Measurements from ENCODE around the gene GRID1.

Gene GRID1

DNA sequence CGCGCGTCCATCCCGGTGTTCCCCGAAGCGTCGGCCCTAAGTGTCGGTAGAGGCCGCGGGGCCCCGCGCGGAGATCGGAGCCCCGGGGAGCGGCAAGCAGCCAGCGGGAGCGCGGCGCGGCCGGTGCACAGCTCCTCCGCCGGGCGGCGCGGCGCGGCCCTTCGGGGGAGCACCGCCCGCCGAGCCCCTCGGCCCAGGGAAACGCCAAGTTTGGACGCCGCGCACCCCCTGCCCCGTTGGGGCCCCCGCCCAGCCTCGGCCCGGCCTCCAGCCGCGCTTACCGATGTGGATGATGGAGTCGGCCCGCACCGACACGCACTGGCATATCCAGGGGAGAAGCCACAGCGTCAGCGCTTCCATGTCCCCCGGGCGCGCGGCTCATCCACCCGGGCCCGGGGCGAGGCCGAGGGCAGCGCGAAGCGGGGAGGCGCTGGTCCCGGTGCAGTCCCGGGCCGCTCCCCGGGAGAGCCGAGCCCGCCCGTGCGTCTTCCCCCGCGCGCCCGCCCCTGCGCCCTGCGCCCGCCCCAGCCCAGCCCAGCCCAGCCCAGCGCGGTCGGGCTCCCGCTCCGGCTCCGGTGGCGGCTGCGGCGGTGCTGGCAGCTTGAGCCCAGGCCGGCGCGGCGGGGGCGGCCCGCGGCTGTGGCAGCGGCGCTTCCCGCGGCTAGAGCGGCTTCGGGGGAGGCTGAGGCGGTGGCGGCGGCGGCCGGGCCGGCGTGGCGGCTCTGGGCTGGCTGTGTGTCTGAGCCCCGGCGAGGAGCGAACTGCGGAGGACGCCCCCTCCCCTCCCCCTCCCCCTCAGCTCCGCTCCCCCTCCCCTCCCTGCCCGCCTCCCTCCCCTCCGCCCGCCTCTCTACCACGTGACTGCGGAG, at the start of gene GRID1:
Gene GRID1, minus strand, starts transcription at position 763 of the 869 bp plus-strand sequence.
- DNase-seq (ENCODE audit: low spot score), result peak; percentile 87

DNA sequence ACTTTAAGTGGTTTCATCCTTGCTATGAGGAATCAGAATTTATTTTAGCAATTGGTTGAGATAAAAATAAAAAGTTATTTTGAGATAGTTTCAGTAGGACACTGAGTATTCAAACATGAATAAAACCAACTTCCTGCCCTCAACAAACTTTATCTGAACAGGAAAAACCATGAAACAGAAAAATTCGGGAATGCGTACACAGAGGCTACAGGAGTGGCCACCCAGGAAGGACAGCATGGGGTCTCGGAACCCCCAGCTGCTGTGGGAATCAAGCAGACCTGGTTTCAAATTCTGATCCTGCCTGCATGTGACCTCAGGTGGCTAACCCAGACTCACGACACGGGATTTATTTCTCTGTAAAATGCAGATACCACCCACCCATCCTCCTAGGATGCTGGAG, 49.0 kb upstream of the GRID1 start:
- DNase-seq (ENCODE audit: low spot score), result no peak

DNA sequence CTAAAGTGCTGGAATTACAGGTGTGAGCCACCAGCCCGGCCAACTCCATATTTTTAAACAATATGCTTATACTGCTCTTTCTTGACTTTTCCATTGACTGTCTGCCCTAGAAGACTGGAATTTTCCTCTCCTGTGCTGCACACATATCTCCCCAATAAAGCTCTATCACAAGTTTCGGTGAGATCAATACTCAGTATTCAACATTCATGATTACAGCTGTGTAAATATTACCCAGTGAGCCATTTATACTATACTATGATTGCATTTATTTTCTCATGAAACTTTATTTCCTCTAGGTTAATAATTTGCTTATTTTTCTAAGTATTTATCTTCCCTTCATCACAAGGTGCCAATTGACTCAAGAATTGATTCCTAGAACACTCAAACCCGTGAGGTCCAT, 48.5 kb upstream of the GRID1 start:
- no peak for DNase-seq (ENCODE audit: low spot score)

DNA sequence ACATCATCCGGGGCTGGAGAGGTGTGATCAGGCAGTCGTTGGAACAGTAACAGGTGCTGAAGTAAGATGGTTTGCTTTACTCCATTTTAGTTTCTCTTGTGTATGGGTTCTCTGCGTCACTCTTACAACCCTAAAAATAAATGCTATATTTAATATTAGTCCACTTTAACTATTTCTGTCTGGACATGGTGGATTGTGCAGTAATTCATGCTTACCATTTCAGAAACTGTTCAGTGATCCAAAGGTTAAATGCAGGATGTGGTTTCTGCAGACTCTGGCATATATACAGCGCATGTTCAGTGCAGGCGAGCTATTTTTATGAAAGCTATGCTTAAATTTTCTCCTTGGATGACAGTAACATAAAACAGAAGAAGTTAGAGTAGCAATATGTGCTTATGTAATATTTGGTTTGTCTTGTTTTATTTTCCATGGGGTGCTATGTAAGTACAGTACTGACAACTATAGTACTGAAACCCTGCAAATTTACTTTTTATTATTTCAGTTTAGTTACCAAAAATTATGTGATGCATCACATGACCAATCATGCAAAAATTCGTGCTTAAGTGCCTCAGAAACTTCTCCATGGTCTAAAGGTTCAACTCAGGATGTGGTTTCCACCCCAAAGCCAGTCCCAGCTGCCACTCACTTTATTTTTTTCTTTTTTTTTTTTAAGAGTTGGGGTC, 46.6 kb upstream of the GRID1 start:
- peak; percentile 56 for DNase-seq (ENCODE audit: low spot score)

DNA sequence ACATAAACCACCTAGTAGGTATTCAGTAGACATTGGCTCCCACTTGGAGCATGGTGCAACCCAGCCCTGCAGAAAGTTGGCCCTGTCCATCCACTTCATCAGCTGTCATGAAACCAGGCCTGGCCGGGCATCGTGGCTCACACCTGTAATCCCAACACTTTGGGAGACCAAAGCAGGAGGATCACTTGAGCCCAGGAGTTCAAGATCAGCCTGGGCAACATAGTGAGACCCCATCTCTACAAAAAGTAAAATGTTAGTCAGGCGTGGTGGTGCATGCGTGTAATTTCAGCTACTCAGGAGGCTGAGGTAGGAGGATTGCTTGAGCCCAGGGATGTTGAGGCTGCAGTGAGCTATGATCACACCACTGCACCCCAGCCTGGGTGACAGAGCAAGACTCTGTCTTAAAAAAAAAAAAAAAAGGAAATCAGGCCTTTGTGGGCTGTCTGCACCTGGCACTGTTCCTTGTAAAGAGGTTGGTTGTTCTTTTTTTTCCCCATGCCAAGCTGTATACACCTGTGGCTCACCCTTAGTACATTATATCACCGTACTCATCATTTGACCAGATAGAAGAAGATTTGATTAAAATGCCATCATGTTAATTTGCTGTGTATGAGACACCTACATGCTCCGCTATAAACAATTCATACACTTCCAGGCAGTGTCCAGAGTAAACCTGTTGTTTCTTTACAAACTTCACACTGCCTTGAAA, 45.4 kb upstream of the GRID1 start:
- no peak for DNase-seq (ENCODE audit: low spot score)

DNA sequence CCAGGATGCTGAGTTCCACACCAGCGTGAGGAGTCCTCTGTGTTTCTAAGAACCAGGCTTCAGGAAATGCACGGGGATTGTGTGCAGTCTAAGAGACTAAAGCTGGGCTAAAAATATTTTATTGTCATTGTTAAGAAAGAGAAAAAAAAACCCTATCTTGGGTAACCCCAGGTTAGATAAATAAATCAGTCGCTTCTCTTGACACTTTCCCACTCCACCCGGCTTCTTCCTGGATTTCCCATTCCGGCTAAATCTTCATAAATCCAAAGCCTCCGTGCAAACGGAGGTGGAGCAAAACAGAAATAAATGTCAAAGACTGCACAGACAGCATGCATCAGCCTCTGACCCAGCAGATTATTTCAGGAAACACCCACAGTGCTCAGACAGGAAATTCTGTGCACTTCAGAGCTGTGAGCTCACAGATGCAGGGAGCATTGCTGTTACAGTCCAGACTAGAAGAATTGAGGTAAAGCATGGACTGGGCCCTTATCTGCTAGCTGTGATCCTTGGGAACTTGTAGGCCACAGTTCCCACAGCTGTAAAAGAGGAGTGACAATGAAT, 44.8 kb upstream of the GRID1 start:
- DNase-seq (ENCODE audit: low spot score), result peak; percentile 85

DNA sequence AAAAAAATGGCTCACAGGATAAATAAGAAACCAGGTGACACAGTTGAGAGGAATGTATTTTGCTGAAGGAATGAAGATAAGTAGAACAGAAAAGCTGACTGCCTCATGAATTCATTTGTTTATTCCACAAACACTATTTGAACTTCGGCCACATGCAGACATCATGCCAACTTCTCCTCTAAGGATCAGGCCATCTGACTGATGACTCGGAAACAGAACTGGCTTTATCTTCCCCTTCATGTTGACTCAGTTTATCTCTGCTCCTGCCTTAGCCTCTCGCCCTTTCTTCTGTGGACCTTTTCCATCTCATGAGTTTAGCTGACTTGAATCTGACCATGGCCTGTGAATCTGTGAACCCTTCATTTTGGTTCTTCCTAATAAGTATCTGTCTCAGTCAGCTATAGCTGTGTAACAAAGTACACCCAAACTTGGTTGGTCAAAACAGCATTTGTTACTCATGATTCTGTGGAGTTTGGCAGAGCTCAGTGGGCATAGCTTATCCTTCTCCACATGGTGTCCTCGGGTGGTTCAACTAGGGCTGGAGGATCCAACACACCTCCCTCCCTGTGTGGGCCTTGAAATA, 44.0 kb upstream of the GRID1 start:
- DNase-seq (ENCODE audit: low spot score), result no peak

DNA sequence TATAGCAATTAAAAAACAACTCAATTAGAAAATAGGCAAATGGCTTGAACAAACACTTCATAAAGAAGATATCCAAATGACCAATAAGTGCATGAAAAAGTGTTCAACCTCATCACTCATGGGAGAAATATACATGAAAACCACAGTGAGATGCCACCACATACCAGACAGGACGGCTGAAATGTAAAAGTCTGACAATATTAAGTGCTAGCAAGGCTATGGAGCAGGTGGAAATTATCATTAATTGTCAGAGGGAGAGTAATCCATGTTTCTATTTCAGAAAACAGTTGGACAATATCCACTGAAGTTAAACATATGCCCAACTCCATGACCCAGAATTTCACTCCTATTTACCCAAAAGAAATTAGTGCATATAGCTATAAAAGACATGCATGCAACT, 42.6 kb upstream of the GRID1 start:
- no peak for DNase-seq (ENCODE audit: low spot score)

DNA sequence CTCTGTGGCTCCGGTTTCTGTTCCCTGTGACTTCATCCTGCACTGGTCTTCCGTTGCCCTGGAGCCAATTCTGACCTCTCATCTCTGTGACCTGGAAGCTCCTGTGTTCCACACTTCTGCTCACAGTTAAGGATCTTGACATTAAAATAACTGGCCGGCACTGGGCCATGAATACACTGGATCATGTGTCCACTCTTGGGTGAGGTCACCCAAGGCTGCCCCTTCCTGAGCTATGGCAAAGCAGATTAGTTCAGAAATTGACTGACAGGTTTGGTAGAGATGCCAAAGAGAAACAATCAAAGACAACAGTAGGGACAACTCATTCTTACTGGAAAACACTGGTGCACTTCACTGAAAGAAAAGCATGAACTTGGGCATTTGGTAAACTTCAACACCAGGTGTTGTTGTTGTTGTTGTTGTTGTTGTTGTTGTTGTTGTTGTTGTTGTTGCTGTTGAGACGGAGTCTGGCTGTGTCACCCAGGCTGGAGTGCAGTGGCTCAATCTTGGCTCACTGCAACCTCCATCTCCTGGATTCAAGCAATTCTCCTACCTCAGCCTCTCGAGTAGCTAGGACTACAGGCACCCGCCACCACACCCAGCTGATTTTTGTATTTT, 36.7 kb upstream of the GRID1 start:
- DNase-seq (ENCODE audit: low spot score), result peak; percentile 4

DNA sequence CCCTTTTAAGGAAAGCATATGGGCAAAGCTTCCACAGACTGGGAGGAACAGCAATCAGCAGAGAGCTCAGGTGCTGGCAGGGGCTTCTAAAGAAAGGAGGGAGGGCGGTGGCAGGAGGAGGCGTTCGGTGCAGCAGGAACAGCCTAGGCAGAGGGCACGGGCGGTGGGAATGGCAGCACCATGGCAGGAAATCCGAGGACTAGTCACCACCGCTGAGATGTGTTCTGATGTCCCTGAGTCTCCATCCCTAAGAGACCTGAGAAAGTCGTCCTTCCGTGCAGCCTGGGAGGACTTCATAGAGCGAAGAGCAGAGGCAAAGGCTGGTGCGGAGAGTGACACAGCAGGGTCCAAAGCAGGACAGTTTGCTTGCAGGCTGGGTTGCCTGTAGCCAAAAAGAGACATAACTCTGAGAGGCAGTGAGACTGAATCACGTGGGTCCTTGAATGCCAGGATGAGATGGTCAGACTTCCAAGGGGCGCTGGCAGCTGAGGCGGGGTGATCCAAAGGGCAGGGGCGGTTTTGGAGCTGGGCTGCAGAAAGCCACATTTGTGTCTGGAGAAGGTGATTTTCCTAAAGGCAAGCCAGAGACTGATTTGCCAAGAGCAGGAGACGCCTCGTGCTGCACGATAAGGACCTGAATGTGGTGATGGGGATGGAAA, 35.8 kb upstream of the GRID1 start:
- DNase-seq (ENCODE audit: low spot score), result peak; percentile 31

DNA sequence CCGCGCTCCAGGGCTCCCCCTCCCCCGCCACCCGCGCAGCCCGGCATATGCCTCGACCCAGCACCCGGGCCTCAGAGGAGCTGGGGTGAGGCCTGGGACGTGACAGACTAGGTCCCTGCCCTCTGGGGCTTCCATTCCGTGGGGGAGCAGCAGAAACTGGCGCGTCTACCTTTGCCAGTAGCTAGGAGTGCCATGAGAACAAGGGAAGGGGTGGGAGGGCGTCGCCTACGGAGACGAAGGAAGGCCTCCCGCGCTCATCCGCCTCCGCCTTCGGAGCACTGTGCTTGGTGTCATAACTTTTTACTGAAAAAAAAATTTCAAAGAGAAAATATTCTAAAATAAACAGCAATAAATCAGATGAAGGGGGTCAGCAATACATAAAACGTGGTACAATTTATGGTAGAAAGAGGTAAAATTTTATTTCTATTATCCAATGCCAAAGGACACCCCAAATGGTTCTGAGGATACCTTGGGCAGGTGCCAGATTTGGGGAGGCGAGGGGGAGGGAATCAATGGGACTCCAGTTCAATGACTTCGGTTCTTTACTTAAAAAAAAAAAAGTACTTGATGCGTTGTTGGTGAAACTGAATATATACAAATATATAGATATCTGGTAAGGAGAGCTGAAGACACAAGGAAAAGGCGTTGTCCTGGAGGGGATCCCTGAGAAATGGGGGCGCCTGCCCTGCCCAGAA, 35.1 kb upstream of the GRID1 start:
- peak; percentile 68 for DNase-seq (ENCODE audit: low spot score)

DNA sequence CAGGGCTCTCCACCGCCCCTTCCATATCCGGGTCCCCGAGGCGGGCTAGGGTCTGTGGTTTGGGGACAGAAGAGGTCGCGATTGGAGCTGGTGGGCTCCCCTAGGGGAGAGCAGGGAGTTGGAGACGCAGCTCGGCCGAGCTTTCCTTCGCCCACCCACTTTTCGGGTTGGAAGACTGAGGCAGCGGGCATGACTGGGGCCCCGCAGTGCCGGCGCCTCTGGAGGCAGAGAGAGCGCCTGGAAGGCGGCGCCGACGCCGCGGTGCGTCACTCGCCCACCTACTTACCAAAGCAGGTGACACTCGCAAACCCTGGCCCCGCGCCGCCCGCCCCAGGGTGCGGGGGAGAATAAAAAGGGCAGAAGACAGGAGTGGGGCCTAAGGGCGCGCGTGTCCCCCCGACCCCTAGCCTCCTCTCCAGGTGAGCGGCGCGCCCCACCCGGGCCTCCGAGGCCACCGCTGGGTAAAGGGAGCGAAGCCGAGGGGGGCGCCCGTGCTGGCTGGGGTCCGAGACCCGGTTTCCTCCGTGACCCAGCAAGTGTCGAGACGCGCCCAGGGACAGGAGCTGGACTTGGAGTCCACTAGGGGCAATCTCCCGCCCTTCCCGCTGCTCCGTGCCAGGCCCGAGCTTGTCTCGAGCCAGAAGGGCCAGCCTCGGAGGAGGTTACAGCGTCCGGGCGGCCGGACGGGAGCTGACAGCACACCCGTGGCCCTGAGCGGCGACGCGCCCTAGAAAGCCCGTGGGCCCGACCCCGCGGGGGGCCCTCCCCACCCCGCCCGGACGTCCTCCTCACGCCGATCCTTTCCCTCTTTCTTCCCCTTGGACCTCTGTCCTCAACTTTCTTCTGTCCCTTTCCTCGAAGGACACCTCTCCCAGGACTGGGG, 34.4 kb upstream of the GRID1 start:
- peak; percentile 74 for DNase-seq (ENCODE audit: low spot score)

DNA sequence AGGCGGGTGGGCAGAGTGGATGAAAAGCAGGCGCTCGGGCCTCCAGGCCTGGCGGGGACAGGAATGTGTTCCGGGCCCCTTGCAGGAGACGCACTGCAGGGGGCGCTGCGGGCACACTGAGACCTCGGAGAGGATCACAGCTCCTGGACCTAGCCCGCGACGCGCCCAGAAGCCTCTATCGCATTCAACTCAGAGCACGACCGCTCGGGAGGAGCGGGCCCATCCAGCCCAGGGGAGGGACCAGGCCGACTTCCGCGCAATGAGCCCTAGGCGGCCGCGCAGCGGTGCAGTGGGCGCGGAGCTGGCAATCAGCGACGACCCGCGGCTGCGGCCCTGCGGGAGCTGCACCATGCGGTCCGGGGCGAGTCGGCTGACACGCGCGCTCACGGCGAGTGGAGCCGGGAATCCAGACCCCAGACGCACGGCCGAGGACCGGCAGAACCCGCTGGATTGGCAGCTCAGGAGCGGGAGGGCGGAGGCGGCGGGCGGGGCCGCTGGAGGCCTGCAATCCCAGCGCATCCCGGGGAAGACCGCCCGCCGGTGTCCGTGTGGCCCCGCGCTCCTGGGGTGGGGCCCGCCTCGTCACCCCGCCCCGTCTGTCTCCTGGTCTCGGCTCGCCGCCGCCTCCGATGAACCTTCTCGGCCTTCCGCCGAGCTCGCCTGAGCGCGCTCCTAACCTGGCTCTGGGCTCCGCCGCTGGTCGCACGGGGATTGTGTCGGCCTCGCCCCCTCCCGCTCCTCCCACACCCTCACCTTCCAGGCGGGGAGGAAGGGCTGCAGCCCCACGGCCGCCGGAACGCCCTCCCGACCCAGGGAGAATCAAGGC, 33.5 kb upstream of the GRID1 start:
- DNase-seq (ENCODE audit: low spot score), result peak; percentile 95

DNA sequence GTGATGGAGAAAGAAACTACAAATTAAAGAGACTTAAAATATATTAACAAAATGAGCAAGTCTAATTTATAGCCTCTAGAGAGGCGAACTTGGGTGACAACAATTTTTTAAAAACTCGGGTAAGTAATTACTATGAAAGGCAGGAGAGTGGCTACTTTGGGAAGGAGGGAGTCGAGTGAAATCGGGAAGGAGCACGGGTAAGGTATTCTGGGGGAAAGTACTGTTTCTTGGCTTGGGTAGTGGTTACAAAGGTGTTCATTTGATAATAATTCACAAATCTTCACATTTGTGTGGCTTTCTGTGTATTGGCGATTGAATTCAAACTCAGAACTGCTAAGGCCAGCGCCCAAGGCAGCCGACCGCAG, 32.9 kb upstream of the GRID1 start:
- no peak for DNase-seq (ENCODE audit: low spot score)

DNA sequence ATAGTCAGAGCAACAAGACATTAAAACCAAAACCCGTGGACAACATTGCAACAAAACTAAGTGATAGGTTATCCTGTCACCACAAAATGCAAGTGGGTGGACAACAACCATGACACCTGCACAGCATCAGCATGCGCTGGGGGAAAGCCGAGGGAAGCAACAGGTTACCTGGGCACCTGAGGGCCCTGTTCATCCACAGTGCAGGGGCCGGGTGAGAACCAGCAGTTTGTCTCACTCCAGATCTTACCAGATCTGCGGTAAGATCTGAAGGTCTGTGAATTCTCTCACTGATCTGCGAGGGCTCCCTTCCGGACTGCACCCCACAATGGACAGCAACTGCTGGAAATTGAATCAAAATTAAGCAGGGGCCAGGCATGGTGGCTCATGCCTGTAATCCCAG, 30.5 kb upstream of the GRID1 start:
- no peak for DNase-seq (ENCODE audit: low spot score)

DNA sequence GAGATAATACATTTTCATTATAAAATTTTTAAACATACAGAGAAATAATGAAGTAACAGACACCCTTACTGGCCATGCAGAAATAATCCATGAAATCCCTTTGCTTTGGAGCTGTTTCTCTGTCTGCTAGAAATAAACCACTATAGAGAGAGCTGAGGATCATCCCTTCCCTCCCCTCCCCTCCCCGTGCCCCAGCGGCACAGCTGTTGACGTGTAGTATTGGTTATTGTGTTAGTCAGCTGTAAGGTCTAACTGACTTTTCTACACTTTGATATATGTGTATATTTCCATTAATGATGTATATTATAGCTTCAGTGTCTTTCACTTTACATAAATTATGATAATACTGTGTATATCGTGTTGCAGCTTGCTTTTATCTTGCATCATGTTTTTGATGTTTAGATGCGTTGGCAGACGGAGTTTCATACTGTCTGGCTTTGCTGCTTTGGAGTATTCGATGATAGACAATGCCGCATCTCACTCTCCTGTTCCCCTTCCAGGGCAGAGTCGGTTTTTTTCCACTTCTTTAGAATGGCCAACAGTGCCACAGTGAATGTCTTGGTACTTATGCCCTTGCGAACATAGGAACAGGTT, 27.4 kb upstream of the GRID1 start:
- no peak for DNase-seq (ENCODE audit: low spot score)

DNA sequence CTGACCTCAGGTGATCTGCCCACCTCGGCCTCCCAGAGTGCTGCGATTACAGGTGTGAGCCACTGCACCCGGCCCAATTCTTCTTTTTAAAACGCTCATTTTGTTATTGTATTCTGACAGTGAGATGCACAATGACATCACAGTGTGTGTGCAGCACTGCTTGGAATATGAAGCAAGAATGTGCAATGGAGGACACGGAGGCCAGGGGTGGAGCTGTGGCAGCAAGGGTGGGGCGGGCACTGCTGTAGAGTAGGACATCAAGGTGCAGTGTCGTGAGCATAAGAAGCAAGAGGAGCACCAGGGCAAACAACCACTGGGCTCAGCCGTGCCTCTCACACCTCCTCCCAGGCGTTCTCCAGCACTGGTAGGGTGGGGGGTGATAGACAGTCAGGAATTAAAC, 26.8 kb upstream of the GRID1 start:
- no peak for DNase-seq (ENCODE audit: low spot score)

DNA sequence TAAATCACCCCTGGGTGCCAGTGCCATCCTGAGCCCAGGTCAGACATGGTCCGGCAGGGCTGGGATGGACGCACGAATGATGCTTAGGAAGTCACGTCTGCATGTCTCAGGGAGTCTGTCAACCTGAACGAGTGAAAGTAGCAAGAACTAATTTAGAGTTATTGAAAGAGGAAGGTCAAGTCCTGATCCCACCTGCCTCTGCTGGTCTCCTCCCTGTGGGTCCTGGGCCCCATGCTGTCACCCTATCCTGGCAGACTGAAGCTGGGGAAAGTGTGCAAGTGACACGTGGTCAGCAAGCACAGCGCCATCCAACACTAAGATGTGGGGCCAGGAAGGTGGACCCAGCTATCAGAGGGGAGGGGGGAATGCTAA, 26.1 kb upstream of the GRID1 start:
- DNase-seq (ENCODE audit: low spot score), result no peak

Measured in putamen (tissue), 1 donor.